Gastrocnemius medialis (tissue), 4 donors: ENCODE measurements around the gene HES2.

Experiments
- CTCF ChIP-seq, 5 experiments: fragments of 450-650 bp in 3 of 5; fragments of 200-600 bp in 2 of 5; sonication (generic) in 2 of 5; IDR thresholded peaks in 4 of 5; conservative IDR thresholded peaks in 1 of 5; 1 replicate in 4 of 5; 2 replicates in 1 of 5; pipeline ENCODE4 v1.5.1; 2016 to 2019; ENCODE audit warnings: antibody characterized with exemption in 5 of 5, mild to moderate bottlenecking in 3 of 5, moderate library complexity in 3 of 5
- POLR2A ChIP-seq, 2 donors: fragments of 450-650 bp; IDR thresholded peaks; one replicate each; pipeline ENCODE4 v1.6.1; 2017; ENCODE audit warnings: antibody characterized with exemption in 2 of 2, mild to moderate bottlenecking in 2 of 2, moderate library complexity in 2 of 2

DNA sequence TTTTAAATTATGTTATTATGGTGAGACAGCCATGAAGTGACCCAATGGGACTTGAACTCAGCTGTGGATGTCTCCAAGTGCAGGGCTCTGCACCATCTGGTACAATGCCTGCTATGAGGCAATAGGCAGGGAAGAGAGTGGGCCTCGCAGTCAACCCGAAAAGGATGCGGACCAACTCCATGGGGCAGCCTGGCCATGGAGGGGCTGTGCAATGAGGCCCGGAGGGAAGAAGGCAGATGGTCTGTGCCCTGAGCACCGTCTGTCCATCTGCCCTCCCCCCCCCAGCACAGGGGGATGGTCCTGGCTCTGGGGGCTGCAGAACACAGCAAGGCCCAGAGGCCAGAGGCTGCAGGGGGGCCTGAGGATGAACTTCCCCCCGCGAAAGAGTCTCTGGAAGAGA lies 21.9 kb upstream of the HES2 start:
- TF ChIP-seq CTCF (IDR thresholded peaks at IDR 0.05 in 4 of 5, conservative IDR thresholded peaks at IDR 0.05 in 1 of 5) (no peak), POLR2A (IDR thresholded peaks at IDR 0.05) (no peak)
